Right lobe of liver (tissue), 4 donors: ENCODE results near the gene FBXO38.

Experiments
- POLR2A ChIP-seq: fragments of 450-650 bp; IDR thresholded peaks from one replicate; pipeline ENCODE4 v1.6.1; 2017; ENCODE audit warnings: antibody characterized with exemption, mild to moderate bottlenecking
- TF ChIP-seq, protein P1 (sequence below), 4 donors: fragments of 200-600 bp in 3 of 4; fragments of 450-650 bp in 1 of 4; IDR thresholded peaks; one replicate each; pipeline versions ENCODE4 v1.5.1 to v1.8.0; 2016 to 2022; ENCODE audit warnings: antibody characterized with exemption in 4 of 4, mild to moderate bottlenecking in 2 of 4
- donor health status: DM: no; HTN: no; CAD: no.
- donor health status: DM: no; HTN: no; CAD: no.
- donor health status: DM: no; HTN: yes; CAD: no.

DNA sequence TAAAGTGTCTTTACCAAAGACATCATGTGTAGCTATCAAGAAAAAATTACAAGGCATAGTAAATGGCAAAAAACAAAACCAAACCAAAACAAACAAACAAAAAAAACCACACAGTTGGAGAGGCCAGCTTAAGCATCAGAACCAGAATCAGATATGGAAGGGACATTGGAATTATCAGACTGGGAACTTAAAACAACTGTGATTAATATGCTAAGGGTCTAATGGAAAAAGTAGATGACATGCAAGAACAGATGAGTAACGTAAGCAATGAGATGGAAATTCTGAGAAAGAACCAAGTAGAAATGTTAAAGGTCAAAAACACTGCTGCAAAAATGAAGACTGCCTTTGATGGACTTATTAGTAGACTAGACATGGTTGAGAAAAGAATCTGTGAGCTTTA is 75.9 kb downstream of the FBXO38 start:
- TF ChIP-seq, protein P1, sequence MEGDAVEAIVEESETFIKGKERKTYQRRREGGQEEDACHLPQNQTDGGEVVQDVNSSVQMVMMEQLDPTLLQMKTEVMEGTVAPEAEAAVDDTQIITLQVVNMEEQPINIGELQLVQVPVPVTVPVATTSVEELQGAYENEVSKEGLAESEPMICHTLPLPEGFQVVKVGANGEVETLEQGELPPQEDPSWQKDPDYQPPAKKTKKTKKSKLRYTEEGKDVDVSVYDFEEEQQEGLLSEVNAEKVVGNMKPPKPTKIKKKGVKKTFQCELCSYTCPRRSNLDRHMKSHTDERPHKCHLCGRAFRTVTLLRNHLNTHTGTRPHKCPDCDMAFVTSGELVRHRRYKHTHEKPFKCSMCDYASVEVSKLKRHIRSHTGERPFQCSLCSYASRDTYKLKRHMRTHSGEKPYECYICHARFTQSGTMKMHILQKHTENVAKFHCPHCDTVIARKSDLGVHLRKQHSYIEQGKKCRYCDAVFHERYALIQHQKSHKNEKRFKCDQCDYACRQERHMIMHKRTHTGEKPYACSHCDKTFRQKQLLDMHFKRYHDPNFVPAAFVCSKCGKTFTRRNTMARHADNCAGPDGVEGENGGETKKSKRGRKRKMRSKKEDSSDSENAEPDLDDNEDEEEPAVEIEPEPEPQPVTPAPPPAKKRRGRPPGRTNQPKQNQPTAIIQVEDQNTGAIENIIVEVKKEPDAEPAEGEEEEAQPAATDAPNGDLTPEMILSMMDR (IDR thresholded peaks at IDR 0.05) = no peak
- no peak for TF ChIP-seq POLR2A
